Measurements from ENCODE around the gene THRB.

DNA sequence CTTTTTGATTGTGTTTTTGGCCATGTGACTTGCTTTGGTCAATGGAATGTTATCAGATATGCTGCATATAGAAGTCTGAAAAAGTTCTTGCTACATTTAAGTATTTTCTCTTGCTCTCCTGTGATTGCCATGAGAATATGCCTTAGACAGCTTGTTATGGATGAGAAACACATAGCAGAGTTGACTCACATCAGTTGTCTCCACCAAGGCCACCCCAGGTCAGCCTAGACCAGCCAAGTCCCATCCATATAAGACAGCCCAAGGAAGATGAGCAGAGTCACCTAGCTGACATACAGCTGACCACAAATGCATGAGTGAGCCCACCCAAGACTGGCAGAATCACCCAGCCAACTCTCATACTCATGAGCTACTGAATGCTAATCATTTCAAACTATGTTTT lies 153.0 kb downstream of the THRB start:
- TF ChIP-seq, protein P1, sequence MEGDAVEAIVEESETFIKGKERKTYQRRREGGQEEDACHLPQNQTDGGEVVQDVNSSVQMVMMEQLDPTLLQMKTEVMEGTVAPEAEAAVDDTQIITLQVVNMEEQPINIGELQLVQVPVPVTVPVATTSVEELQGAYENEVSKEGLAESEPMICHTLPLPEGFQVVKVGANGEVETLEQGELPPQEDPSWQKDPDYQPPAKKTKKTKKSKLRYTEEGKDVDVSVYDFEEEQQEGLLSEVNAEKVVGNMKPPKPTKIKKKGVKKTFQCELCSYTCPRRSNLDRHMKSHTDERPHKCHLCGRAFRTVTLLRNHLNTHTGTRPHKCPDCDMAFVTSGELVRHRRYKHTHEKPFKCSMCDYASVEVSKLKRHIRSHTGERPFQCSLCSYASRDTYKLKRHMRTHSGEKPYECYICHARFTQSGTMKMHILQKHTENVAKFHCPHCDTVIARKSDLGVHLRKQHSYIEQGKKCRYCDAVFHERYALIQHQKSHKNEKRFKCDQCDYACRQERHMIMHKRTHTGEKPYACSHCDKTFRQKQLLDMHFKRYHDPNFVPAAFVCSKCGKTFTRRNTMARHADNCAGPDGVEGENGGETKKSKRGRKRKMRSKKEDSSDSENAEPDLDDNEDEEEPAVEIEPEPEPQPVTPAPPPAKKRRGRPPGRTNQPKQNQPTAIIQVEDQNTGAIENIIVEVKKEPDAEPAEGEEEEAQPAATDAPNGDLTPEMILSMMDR (IDR thresholded peaks at IDR 0.05) = no peak
- TF ChIP-seq POLR2AphosphoS5 (IDR thresholded peaks at IDR 0.05) (no peak), POLR2A (IDR thresholded peaks at IDR 0.05) (no peak)

Data from upper lobe of left lung (tissue), 4 donors.